ENCODE results near the gene PRKX.
"Not testable (repeated sequence)": the region's sequence is repeated elsewhere in the genome, so short reads cannot be mapped to it uniquely, and the experiment has no call there.

Gene PRKX

DNA sequence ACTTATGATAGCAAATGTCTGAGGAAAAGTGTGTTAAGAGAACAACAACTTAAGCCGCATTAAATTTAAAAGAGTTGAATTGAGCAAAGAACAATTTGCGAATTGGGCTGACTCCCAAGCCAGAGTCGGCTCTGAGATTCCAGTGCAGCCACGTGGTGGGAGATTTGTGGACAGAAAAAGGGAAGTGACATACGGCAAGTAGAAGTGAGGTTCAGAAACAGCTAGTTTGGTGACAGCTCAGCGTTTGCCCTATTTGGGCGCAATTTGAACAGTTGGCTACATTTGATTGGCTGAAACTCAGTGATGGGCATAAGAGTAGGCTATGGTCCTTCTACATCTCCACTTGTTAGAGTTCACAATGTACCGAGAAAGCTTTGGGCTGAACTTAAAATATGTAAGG lies 124.0 kb downstream of the PRKX start:
- FAIRE-seq: no peak
- no peak for DNase-seq (ENCODE audit: insufficient read length, low spot score)
- TF ChIP-seq POU2F2 (IDR thresholded peaks at IDR 0.05; ENCODE audit: low read depth, low read length) (no peak), SPI1 (IDR thresholded peaks at IDR 0.05; ENCODE audit: low read depth, low read length) (peak; percentile 47)

DNA sequence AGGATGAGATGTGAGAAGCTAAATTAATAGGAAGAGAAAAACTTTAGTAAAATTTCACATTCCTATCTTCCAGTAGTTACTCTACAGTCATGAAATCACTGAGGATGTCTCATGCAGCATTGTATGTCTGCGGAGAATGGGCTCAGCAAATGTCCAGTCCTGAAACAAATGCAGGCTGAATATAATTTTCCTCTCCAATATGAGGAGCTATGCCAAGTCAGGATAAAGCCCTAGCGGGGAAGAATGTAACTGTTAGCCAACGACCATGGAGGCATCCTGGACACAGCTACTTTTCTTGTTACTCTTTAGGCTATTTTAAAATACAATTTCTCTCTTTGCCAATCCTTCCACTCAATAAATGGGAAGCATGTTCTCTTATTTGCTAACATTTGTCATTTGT lies 127.7 kb downstream of the PRKX start:
- FAIRE-seq (no peak), DNase-seq (ENCODE audit: insufficient read length, low spot score) (no peak)
- TF ChIP-seq POU2F2 (IDR thresholded peaks at IDR 0.05; ENCODE audit: low read depth, low read length) (no peak), PAX5 (IDR thresholded peaks at IDR 0.05; ENCODE audit: insufficient read depth, low read length, severe bottlenecking) (no peak), SPI1 (IDR thresholded peaks at IDR 0.05; ENCODE audit: low read depth, low read length) (no peak), TAF1 (IDR thresholded peaks at IDR 0.05; ENCODE audit: low read depth, low read length) (no peak), POLR2AphosphoS5 (IDR thresholded peaks at IDR 0.05; ENCODE audit: low read depth, low read length) (no peak), POLR2A (IDR thresholded peaks at IDR 0.05; ENCODE audit: low read depth, low read length) (no peak)

DNA sequence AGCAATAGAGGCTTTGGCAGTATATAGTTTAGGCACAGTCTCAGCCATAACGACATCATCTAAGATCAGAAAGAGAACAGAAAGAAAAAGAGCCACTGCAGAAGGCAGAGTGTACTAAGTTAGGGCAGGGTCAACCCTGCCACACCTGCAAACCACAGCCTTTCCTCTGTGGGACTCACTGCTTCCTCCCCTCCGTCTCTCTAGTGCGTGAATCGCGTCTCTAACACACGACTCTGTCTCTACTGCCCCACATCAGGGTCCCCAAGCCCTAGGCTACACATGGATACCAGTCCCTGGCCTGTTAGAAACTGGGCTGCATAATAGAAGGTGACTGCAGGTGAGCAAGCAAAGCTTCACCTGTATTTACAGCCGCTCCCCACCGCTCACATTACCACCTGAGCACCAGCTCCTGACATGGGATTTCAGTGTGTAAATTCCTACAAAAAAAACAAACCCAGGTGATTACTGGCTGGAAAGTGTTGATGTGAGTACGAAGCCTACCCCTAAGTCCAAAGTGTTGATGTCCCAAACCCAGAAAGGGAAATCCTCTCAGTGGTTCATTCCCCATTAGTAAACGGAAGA lies 128.9 kb downstream of the PRKX start:
- DNase-seq (ENCODE audit: insufficient read length, low spot score): no peak
- peak; percentile 60 for FAIRE-seq
- TF ChIP-seq POU2F2 (IDR thresholded peaks at IDR 0.05; ENCODE audit: low read depth, low read length) (no peak), POLR2AphosphoS5 (IDR thresholded peaks at IDR 0.05; ENCODE audit: low read depth, low read length) (no peak), SPI1 (IDR thresholded peaks at IDR 0.05; ENCODE audit: low read depth, low read length) (no peak), PAX5 (IDR thresholded peaks at IDR 0.05; ENCODE audit: insufficient read depth, low read length, severe bottlenecking) (no peak), TAF1 (IDR thresholded peaks at IDR 0.05; ENCODE audit: low read depth, low read length) (no peak), POLR2A (IDR thresholded peaks at IDR 0.05; ENCODE audit: low read depth, low read length) (no peak)

DNA sequence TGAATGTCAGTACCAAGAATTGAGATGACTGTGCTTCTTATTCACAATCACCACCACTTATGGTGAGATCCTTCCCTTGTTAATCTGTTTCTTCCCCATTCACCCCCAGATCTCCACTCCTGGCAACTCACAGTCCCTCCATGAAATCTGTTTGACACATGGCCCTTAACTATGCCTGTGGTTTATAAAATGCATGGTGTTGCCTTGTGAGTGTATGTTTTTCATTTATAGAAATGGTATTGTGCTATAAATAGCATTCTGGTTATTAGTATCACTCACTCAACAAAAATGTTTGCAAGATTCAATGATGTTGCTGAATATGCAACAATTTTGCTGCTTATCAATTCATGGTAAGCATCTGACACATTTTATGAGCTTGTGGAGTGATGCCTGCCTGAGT lies 131.0 kb downstream of the PRKX start:
- TF ChIP-seq SPI1 (IDR thresholded peaks at IDR 0.05; ENCODE audit: low read depth, low read length) (no peak), TAF1 (IDR thresholded peaks at IDR 0.05; ENCODE audit: low read depth, low read length) (no peak)
- DNase-seq (ENCODE audit: insufficient read length, low spot score) (no peak), FAIRE-seq (no peak)

DNA sequence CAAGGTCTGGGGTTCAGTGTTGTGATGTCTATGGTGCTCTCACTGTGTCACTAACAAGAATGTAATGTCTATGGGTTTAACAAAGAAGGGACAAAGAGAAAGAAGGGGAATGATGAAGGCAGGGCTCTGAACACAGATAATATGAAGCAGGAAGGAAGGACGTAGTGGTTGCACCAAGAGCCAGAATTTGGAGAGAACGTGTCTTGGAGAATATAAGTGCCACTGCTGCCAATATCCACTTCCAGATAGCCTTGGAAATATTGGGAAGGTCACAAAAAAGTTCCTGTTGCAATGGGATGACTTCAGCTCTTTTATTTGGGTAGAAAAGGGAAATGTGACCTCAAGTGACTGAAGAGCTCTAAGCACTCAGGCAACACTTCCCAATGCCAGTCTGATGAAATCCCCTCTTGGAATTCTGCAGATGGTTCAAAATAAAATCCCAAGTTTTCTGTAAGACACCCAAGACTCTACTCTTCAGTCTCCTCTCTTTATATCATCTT lies 131.8 kb downstream of the PRKX start:
- FAIRE-seq: no peak
- TF ChIP-seq POLR2AphosphoS5 (IDR thresholded peaks at IDR 0.05; ENCODE audit: low read depth, low read length): no peak
- TF ChIP-seq PAX5 (IDR thresholded peaks at IDR 0.05; ENCODE audit: insufficient read depth, low read length, severe bottlenecking): no peak
- no peak for TF ChIP-seq SPI1 (IDR thresholded peaks at IDR 0.05; ENCODE audit: low read depth, low read length)
- no peak for TF ChIP-seq TAF1 (IDR thresholded peaks at IDR 0.05; ENCODE audit: low read depth, low read length)
- TF ChIP-seq POU2F2 (IDR thresholded peaks at IDR 0.05; ENCODE audit: low read depth, low read length): no peak
- TF ChIP-seq POLR2A (IDR thresholded peaks at IDR 0.05; ENCODE audit: low read depth, low read length): no peak

DNA sequence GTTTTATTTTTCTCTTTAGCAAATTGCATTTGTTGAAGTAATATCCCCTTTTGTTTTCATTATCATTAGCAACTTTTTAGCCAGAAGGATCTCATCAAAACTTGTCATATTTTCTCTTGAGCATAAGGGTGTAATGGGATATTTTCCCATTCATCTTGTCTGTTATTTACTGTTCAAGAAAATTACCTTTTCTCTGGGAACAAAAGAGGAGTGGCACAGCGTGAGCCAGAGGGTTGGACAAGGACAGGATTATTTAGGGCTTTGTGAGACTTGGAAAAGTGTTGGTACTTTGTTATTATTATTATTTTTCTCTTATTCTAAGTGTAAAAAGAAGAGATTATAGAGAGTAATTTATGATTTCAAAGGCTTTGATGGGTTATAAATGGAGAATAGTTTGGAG lies 135.9 kb downstream of the PRKX start:
- FAIRE-seq (no peak), DNase-seq (ENCODE audit: insufficient read length, low spot score) (no peak)
- TF ChIP-seq SPI1 (IDR thresholded peaks at IDR 0.05; ENCODE audit: low read depth, low read length) (no peak), POLR2AphosphoS5 (IDR thresholded peaks at IDR 0.05; ENCODE audit: low read depth, low read length) (no peak), PAX5 (IDR thresholded peaks at IDR 0.05; ENCODE audit: insufficient read depth, low read length, severe bottlenecking) (no peak), POLR2A (IDR thresholded peaks at IDR 0.05; ENCODE audit: low read depth, low read length) (no peak), TAF1 (IDR thresholded peaks at IDR 0.05; ENCODE audit: low read depth, low read length) (no peak), POU2F2 (IDR thresholded peaks at IDR 0.05; ENCODE audit: low read depth, low read length) (no peak)

More for the DNA sequence above, 131.8 kb downstream of the PRKX start:
- DNase-seq (ENCODE audit: insufficient read length, low spot score): no peak

DNA sequence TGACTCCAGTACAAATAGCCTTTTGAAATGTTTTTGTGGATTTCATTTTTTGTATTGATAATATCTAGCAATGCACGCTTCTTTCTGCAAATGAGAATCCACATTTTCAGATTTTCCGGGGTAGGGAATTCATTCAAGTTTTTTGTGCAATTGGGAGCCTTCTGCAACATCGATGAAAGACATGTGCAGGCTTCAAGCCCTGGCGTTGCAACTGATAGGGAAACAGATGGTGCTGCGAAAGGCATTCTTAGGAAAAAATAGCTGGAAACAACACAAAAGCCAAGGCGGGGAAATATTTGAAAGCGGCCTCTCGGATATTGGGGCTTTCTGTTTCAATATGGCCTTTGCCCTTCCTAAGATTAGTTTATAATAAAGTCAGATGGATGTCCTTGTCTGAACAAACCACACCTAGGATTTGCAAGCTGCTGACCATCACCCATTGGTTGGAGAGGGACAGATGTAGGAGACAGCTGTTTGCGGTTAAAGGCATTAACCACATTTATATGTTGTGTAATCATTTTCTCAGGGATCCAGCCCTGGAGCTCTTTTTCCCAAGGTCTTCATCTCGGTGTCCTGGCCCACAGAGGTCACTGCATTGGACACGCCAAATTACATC lies 136.5 kb downstream of the PRKX start:
- no peak for TF ChIP-seq POLR2AphosphoS5 (IDR thresholded peaks at IDR 0.05; ENCODE audit: low read depth, low read length)
- TF ChIP-seq PAX5 (IDR thresholded peaks at IDR 0.05; ENCODE audit: insufficient read depth, low read length, severe bottlenecking): no peak
- no peak for TF ChIP-seq TAF1 (IDR thresholded peaks at IDR 0.05; ENCODE audit: low read depth, low read length)
- no peak for TF ChIP-seq SPI1 (IDR thresholded peaks at IDR 0.05; ENCODE audit: low read depth, low read length)
- no peak for TF ChIP-seq POU2F2 (IDR thresholded peaks at IDR 0.05; ENCODE audit: low read depth, low read length)
- no peak for TF ChIP-seq POLR2A (IDR thresholded peaks at IDR 0.05; ENCODE audit: low read depth, low read length)
- DNase-seq (ENCODE audit: insufficient read length, low spot score) (no peak), FAIRE-seq (no peak)

DNA sequence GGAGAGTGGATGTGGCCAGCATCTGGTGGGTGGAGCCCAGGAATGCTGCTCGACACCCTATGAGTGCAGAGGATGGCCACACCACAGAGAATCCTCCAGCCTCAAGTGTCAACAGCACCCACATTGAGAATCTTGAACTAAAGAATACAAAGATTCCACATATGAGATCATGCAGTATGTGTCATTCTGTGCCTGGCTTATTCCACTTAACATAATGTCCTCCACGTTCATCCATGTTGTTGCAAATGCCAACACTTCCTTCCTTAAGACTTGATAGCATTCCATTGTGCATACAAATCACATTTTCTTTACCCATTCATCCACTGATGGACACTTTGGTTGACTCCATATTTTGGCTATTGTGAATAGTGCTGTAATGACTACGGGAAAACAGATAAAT lies 145.8 kb downstream of the PRKX start:
- TF ChIP-seq POU2F2 (IDR thresholded peaks at IDR 0.05; ENCODE audit: low read depth, low read length) (no peak), POLR2A (IDR thresholded peaks at IDR 0.05; ENCODE audit: low read depth, low read length) (no peak), SPI1 (IDR thresholded peaks at IDR 0.05; ENCODE audit: low read depth, low read length) (no peak), PAX5 (IDR thresholded peaks at IDR 0.05; ENCODE audit: insufficient read depth, low read length, severe bottlenecking) (no peak), POLR2AphosphoS5 (IDR thresholded peaks at IDR 0.05; ENCODE audit: low read depth, low read length) (no peak), TAF1 (IDR thresholded peaks at IDR 0.05; ENCODE audit: low read depth, low read length) (no peak)
- no peak for FAIRE-seq
- no peak for DNase-seq (ENCODE audit: insufficient read length, low spot score)

DNA sequence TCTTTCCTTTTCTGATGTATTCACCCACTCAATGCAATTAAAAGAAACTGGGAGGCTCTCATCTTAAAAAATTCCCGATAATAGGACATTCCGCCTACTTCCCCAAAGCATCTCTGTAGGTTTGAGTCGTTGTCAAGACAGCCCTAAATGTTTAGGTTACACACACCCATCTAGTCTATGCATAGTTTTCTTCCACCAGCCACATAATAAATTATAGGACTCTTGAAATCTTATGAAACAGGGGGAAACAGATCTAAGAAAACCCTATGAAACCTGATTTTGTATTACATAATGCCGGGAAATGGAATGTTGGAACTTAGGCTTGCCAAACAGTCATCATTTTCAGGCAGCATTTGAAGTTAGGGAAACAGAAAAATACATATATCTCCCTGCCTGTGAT lies 150.0 kb downstream of the PRKX start:
- TF ChIP-seq POLR2AphosphoS5 (IDR thresholded peaks at IDR 0.05; ENCODE audit: low read depth, low read length): no peak
- TF ChIP-seq POLR2A (IDR thresholded peaks at IDR 0.05; ENCODE audit: low read depth, low read length): no peak
- no peak for TF ChIP-seq POU2F2 (IDR thresholded peaks at IDR 0.05; ENCODE audit: low read depth, low read length)
- no peak for TF ChIP-seq SPI1 (IDR thresholded peaks at IDR 0.05; ENCODE audit: low read depth, low read length)
- no peak for TF ChIP-seq TAF1 (IDR thresholded peaks at IDR 0.05; ENCODE audit: low read depth, low read length)
- no peak for TF ChIP-seq PAX5 (IDR thresholded peaks at IDR 0.05; ENCODE audit: insufficient read depth, low read length, severe bottlenecking)
- FAIRE-seq: no peak
- DNase-seq (ENCODE audit: insufficient read length, low spot score): no peak

DNA sequence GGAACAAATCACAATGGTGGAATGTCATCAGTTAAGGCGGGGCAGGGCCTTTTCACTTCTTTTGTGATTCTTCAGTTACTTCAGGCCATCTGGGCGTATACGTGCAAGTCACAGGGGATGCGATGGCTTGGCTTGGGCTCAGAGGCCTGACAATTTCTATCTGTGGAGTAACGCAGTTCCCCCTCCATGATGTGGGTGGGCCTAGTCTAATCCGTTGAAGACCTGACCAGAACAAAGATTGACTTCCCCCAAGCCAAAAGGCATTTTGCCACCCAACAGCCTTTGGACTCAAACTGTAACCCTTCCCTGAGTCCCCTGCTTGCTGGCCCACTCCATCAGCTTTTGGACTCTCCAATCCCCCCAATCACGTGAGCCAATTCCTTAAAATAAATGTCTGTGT lies 153.4 kb downstream of the PRKX start:
- not testable (repeated sequence) for FAIRE-seq; DNase-seq (ENCODE audit: insufficient read length, low spot score)
